CD4-positive, alpha-beta T cell (primary cell): ENCODE measurements around the gene IQCH. TPM values are rescaled to one million over a fixed set of nuclear protein-coding genes. Genes with fewer than 3 reads are reported as not detected.

Experiments
- ATAC-seq: fragments of 200-7000 bp; cut with Tn5 transposase; one replicate; pipeline ENCODE4 v1.10.0; 2022; ENCODE audit warnings: mild to moderate bottlenecking; ENCODE audit not compliant: poor library complexity
- CTCF ChIA-PET: fragments of 350-600 bp; sonication (Branson Sonifier 250); formaldehyde crosslinking; loops from one replicate; lab custom pipeline; 2021; ENCODE audit warnings: antibody characterized with exemption, inconsistent platforms; lab: Charles Lee
- POLR2A ChIA-PET: fragments of 350-600 bp; sonication (Branson Sonifier 250); formaldehyde crosslinking; loops from one replicate; lab custom pipeline; 2021; ENCODE audit warnings: antibody characterized with exemption, inconsistent platforms; lab: Charles Lee
- DNase-seq, 14 experiments: peaks; one replicate each; pipeline ENCODE4 v3.0.0-alpha.2; 2013 to 2020; ENCODE audit warnings: mixed read lengths in 2 of 14
- H3K27ac ChIP-seq, 2 donors: one replicate each; pipeline versions ENCODE4 v1.5.1 to v1.7.0; 2013; ENCODE audit warnings: low read length in 2 of 2, low read depth in 1 of 2, mild to moderate bottlenecking in 1 of 2
- H3K27me3 ChIP-seq, 2 experiments: 1 replicate in 1 of 2; 2 replicates in 1 of 2; pipeline versions ENCODE4 v1.6.1 to v1.7.0; 2013; ENCODE audit warnings: low read length in 2 of 2, control low read depth in 1 of 2, mild to moderate bottlenecking in 1 of 2, moderate library complexity in 1 of 2; ENCODE audit not compliant: insufficient read depth in 2 of 2, control insufficient read depth in 1 of 2
- H3K36me3 ChIP-seq: one replicate; pipeline ENCODE4 v1.6.1; 2013; ENCODE audit warnings: low read length, control low read depth; ENCODE audit not compliant: insufficient read depth
- H3K4me1 ChIP-seq: one replicate; pipeline ENCODE4 v1.6.1; 2013; ENCODE audit warnings: low read length, control low read depth; ENCODE audit not compliant: insufficient read depth
- H3K4me3 ChIP-seq: one replicate; pipeline ENCODE4 v1.5.1; 2013; ENCODE audit warnings: mild to moderate bottlenecking, low read length, moderate library complexity
- H3K9me3 ChIP-seq, 2 experiments: 1 replicate in 1 of 2; 2 replicates in 1 of 2; pipeline versions ENCODE4 v1.6.1 to v1.7.0; 2013; ENCODE audit warnings: low read length in 2 of 2, mild to moderate bottlenecking in 2 of 2, control low read depth in 1 of 2, moderate library complexity in 1 of 2; ENCODE audit not compliant: control insufficient read depth in 1 of 2, insufficient read depth in 1 of 2
- H3K27ac Mint-ChIP-seq: one replicate; pipeline ENCODE4 v1.8.0; 2020; ENCODE audit warnings: mixed read lengths
- H3K27me3 Mint-ChIP-seq: one replicate; pipeline ENCODE4 v1.8.0; 2021; ENCODE audit warnings: mixed read lengths
- H3K36me3 Mint-ChIP-seq: one replicate; pipeline ENCODE4 v1.8.0; 2021; ENCODE audit warnings: low read depth, mixed read lengths
- H3K4me1 Mint-ChIP-seq: one replicate; pipeline ENCODE4 v1.8.0; 2021; ENCODE audit warnings: low read depth, mixed read lengths
- H3K4me3 Mint-ChIP-seq: one replicate; pipeline ENCODE4 v1.8.0; 2020; ENCODE audit warnings: mild to moderate bottlenecking, mixed read lengths
- H3K9me3 Mint-ChIP-seq: one replicate; pipeline ENCODE4 v1.8.0; 2020; ENCODE audit warnings: mixed read lengths
- intact Hi-C, 2 experiments: fragments of 100-400 bp; cut with DNase I in 1 of 2; cut with micrococcal nuclease in 1 of 2; formaldehyde crosslinking; loops; one replicate each; pipeline versions ENCODE4 v1.15.1 to v1.9.0; 2023 to 2025; cut with DNase I, micrococcal nuclease
- total RNA-seq, 174 experiments: library from RNA in 2 of 174; stranded (reverse) in 2 of 174; gene quantifications; one replicate each; pipeline ENCODE4 v1.2.3 and lab custom pipeline; 2021 to 2026
- TF ChIP-seq, protein P1 (sequence below): fragments of 200-600 bp; IDR thresholded peaks from one replicate; pipeline ENCODE4 v1.8.0; 2022; ENCODE audit warnings: antibody characterized with exemption, mild to moderate bottlenecking

The IQCH gene
- total RNA-seq, 2 experiments from 2014 or later: 0.85 to 1.3 TPM

DNA sequence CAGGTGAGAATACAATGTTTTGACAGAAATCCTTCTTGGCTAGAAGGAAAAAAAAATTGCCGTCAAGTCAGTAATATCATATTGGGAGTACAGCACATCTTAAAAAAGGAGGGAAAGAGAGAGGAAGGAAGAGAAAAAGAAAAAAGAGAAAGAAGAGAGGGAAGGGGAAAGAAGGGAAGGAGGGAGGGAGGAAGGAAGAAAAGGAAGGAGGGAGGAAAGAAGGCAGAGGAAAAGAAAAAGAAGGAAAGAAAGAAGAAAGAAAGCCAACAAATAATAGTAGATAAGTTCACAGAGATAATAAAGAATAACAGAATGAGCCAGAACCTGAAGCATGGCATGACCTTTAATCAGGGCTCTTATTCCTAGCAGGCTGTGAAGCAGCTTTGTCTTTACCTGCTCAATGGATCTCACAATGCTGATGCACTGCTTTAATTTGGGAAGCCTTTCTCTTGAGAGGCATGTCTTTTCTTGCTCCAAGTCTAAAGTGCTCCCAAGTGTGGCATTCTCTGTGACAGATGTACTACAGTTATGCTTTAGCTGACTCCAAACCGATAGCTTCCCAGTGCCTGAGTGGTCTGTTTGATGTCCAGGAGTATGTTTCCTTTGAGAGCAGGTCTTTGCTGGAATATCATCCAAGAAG, 114.9 kb downstream of the IQCH start:
- Mint-ChIP-seq H3K27ac (no peak overlapping the region), H3K36me3 (no peaks in the 10 kb centered on the region), H3K4me1 (no peaks in the 10 kb centered on the region), H3K27me3 (peaks cover 5% of the 10 kb centered on the region), H3K9me3 (no peaks in the 10 kb centered on the region), H3K4me3 (no peak overlapping the region)
- Histone ChIP-seq H3K4me1 (no peaks in the 10 kb centered on the region), H3K4me3 (no peak overlapping the region), H3K9me3 (no peaks in the 10 kb centered on the region), H3K27ac (no peak overlapping the region), H3K27me3 (no peaks in the 10 kb centered on the region), H3K36me3 (no peaks in the 10 kb centered on the region)
- DNase-seq (no peak), ATAC-seq (no peak)
- TF ChIP-seq, protein P1, sequence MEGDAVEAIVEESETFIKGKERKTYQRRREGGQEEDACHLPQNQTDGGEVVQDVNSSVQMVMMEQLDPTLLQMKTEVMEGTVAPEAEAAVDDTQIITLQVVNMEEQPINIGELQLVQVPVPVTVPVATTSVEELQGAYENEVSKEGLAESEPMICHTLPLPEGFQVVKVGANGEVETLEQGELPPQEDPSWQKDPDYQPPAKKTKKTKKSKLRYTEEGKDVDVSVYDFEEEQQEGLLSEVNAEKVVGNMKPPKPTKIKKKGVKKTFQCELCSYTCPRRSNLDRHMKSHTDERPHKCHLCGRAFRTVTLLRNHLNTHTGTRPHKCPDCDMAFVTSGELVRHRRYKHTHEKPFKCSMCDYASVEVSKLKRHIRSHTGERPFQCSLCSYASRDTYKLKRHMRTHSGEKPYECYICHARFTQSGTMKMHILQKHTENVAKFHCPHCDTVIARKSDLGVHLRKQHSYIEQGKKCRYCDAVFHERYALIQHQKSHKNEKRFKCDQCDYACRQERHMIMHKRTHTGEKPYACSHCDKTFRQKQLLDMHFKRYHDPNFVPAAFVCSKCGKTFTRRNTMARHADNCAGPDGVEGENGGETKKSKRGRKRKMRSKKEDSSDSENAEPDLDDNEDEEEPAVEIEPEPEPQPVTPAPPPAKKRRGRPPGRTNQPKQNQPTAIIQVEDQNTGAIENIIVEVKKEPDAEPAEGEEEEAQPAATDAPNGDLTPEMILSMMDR: no peak
- intact Hi-C loops: no loop called here
- POLR2A ChIA-PET: no interaction called here
- CTCF ChIA-PET: no interaction called here

DNA sequence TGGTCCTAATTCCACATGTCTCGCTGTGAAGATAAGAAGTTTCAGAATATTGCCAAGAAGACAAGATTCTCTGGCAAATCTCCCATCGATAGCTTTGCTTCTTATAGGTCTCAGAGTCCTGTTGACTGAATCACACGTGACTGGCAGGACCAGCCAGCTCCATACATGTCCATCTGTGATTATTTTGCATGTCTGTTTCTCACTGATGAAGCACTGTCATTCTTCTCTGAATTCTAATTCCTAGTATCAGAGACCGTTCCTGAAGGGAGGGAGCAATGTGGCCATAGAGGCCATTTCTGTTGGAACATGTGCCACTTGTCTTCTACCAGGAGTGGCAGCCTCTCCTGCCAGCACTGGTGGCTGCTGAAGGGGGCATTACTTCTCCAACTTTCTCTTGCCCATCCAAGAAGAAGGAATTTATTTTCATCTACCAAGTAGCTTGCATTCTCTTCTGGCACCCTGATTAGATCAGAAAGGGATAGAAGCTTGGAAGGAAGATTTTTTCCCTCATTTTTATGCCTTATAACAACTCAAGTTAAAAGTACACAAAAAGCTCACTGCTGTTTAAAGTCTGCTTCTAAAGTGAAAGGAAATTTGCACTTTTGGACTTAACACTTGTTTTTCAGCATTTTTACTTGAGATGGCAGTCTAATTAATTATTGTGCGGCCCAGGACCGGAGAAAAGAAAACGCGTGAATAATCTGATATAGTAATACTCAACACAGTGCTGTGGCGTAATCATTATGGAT, 115.8 kb downstream of the IQCH start:
- H3K27ac Mint-ChIP-seq: no peak overlapping the region
- TF ChIP-seq, protein P1: no peak
- peaks cover 5% of the 10 kb centered on the region for H3K27me3 Mint-ChIP-seq
- no peak overlapping the region for H3K27ac ChIP-seq
- H3K9me3 Mint-ChIP-seq: no peaks in the 10 kb centered on the region
- H3K4me3 ChIP-seq: no peak overlapping the region
- intact Hi-C loops: no loop called here
- H3K36me3 Mint-ChIP-seq: no peaks in the 10 kb centered on the region
- ATAC-seq (no peak), DNase-seq (no peak)
- CTCF ChIA-PET: no interaction called here
- no peaks in the 10 kb centered on the region for H3K4me1 ChIP-seq
- POLR2A ChIA-PET: no interaction called here
- H3K36me3 ChIP-seq: no peaks in the 10 kb centered on the region
- no peaks in the 10 kb centered on the region for H3K27me3 ChIP-seq
- no peak overlapping the region for H3K4me3 Mint-ChIP-seq
- H3K4me1 Mint-ChIP-seq: no peaks in the 10 kb centered on the region
- no peaks in the 10 kb centered on the region for H3K9me3 ChIP-seq

DNA sequence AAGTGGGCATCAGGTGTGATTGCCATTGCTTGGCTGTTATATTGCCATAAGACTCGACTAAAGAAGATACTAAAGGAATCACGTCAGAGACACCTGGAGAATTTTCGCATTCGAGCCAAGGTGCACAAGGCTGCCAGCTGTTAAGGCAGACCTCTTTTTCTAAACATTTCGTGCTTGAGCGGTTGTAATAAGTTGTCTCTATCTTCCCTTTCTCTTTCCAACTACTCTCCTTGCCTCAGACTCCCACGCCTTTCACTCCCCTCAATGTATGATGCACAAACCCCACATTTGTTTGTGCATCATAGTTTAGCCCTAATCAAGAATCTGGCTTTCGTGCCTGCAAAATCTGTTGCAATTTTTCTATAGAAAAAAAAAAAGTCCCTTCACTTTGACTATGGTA, 118.0 kb downstream of the IQCH start:
- Histone ChIP-seq H3K27me3 (no peaks in the 10 kb centered on the region), H3K36me3 (no peaks in the 10 kb centered on the region), H3K27ac (no peak overlapping the region), H3K4me1 (no peaks in the 10 kb centered on the region), H3K9me3 (no peaks in the 10 kb centered on the region), H3K4me3 (no peak overlapping the region)
- Mint-ChIP-seq H3K9me3 (no peaks in the 10 kb centered on the region), H3K36me3 (no peaks in the 10 kb centered on the region), H3K27me3 (peaks cover 5% of the 10 kb centered on the region), H3K4me1 (no peaks in the 10 kb centered on the region), H3K4me3 (no peak overlapping the region), H3K27ac (no peak overlapping the region)
- TF ChIP-seq, protein P1: no peak
- no peak for ATAC-seq
- ChIA-PET CTCF (no interaction called here), POLR2A (no interaction called here)
- DNase-seq: no peak
- intact Hi-C loops: no loop called here
